HG03045 (cell line): ENCODE data around the gene WAC.
"Not testable (repeated sequence)": the region's sequence is repeated elsewhere in the genome, so short reads cannot be mapped to it uniquely, and the experiment has no call there.

ENCODE experiments used
- ATAC-seq: cut with Tn5 transposase; IDR thresholded peaks from one replicate; pipeline ENCODE4 v1.9.1; 2021; ENCODE audit warnings: mild to moderate bottlenecking, moderate library complexity; ENCODE audit not compliant: unreplicated experiment

The WAC gene

GRCh38 chr10:28561531-28561930, 28.6 kb downstream of the WAC start:
- ATAC-seq: no peak

GRCh38 chr10:28564905-28565304, 32.0 kb downstream of the WAC start:
- ATAC-seq: peak; percentile 59

GRCh38 chr10:28566458-28567015, 33.6 kb downstream of the WAC start:
- ATAC-seq: no peak

GRCh38 chr10:28569506-28570159, 36.7 kb downstream of the WAC start:
- no peak for ATAC-seq

GRCh38 chr10:28570598-28570997, 37.7 kb downstream of the WAC start:
- no peak for ATAC-seq

- ATAC-seq: no peak
These were observed 38.3 kb downstream of the WAC start for GRCh38 chr10:28571265-28571664.

GRCh38 chr10:28574214-28574613, 41.3 kb downstream of the WAC start:
- ATAC-seq: not testable (repeated sequence)

GRCh38 chr10:28575852-28576251, 42.9 kb downstream of the WAC start:
- no peak for ATAC-seq

- ATAC-seq: no peak
These were observed 44.6 kb downstream of the WAC start for GRCh38 chr10:28577506-28577905.

GRCh38 chr10:28578454-28578853, 45.5 kb downstream of the WAC start:
- ATAC-seq: no peak

GRCh38 chr10:28580825-28581224, 47.9 kb downstream of the WAC start:
- ATAC-seq: no peak

GRCh38 chr10:28581916-28582315, 49.0 kb downstream of the WAC start:
- ATAC-seq: no peak

- no peak for ATAC-seq
These were observed 52.2 kb downstream of the WAC start for GRCh38 chr10:28585076-28585475.

- no peak for ATAC-seq
These were observed 53.3 kb downstream of the WAC start for GRCh38 chr10:28586176-28586575.

- ATAC-seq: no peak
These were observed 54.5 kb downstream of the WAC start for GRCh38 chr10:28587270-28587969.

- no peak for ATAC-seq
These were observed 55.0 kb downstream of the WAC start for GRCh38 chr10:28587970-28588290.

- no peak for ATAC-seq
These were observed 60.0 kb downstream of the WAC start for GRCh38 chr10:28592953-28593352.

- no peak for ATAC-seq
These were observed 60.9 kb downstream of the WAC start for GRCh38 chr10:28593811-28594210.

- no peak for ATAC-seq
These were observed 61.5 kb downstream of the WAC start for GRCh38 chr10:28594406-28594805.

- ATAC-seq: no peak
These were observed 62.7 kb downstream of the WAC start for GRCh38 chr10:28595613-28596012.

- no peak for ATAC-seq
These were observed 67.1 kb downstream of the WAC start for GRCh38 chr10:28600056-28600455.

GRCh38 chr10:28601012-28601411, 68.1 kb downstream of the WAC start:
- ATAC-seq: no peak
